Measurements from ENCODE around the gene UGT1A7.

Gene UGT1A7

GRCh38 chr2:233764761-233765160 is 83.1 kb downstream of the UGT1A7 start:
- TF ChIP-seq YY1 (IDR thresholded peaks at IDR 0.05; ENCODE audit: low read depth) (no peak), CREB1 (IDR thresholded peaks at IDR 0.05; ENCODE audit: low read depth) (no peak), NFIC (IDR thresholded peaks at IDR 0.05) (no peak), RAD21 (IDR thresholded peaks at IDR 0.05; ENCODE audit: low read depth) (no peak), TAF1 (IDR thresholded peaks at IDR 0.05; ENCODE audit: low read depth) (no peak)
- TF ChIP-seq, protein P1, sequence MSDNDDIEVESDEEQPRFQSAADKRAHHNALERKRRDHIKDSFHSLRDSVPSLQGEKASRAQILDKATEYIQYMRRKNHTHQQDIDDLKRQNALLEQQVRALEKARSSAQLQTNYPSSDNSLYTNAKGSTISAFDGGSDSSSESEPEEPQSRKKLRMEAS (IDR thresholded peaks at IDR 0.05): no peak

DNA sequence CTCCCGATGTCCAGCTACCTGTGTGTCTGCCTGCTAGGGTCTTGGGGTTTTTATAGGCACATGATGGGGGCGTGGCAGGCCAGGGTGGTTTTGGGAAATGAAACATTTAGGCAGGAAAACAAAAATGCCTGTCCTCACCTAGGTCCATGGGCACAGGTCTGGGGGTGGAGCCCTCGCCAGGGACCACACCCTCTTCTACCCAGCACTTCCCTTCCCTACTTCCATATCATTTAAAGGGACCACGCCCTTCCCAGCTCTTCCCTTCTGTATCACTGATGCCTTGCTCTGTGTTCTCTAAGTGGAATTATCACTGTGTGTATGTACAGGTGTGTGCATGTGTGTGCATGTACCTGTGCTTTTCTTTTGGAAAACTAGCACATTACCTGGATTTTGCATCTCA is 84.7 kb downstream of the UGT1A7 start:
- TF ChIP-seq CREB1 (IDR thresholded peaks at IDR 0.05; ENCODE audit: low read depth) (no peak), TCF12 (IDR thresholded peaks at IDR 0.05; ENCODE audit: low read depth) (no peak), EP300 (IDR thresholded peaks at IDR 0.05; ENCODE audit: borderline replicate concordance) (no peak), NFIC (IDR thresholded peaks at IDR 0.05) (no peak)

DNA sequence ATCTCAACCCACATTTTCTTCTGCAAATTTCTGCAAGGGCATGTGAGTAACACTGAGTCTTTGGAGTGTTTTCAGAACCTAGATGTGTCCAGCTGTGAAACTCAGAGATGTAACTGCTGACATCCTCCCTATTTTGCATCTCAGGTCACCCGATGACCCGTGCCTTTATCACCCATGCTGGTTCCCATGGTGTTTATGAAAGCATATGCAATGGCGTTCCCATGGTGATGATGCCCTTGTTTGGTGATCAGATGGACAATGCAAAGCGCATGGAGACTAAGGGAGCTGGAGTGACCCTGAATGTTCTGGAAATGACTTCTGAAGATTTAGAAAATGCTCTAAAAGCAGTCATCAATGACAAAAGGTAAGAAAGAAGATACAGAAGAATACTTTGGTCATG is 86.4 kb downstream of the UGT1A7 start:
- no peak for TF ChIP-seq TEAD4 (IDR thresholded peaks at IDR 0.05)
- TF ChIP-seq ZBTB7A (IDR thresholded peaks at IDR 0.05; ENCODE audit: low read depth): no peak
- TF ChIP-seq CREB1 (IDR thresholded peaks at IDR 0.05; ENCODE audit: low read depth): no peak
- no peak for TF ChIP-seq EGR1 (IDR thresholded peaks at IDR 0.05)
- no peak for TF ChIP-seq TAF1 (IDR thresholded peaks at IDR 0.05; ENCODE audit: low read depth)
- no peak for TF ChIP-seq YY1 (IDR thresholded peaks at IDR 0.05; ENCODE audit: low read depth)
- TF ChIP-seq RAD21 (IDR thresholded peaks at IDR 0.05; ENCODE audit: low read depth): no peak
- TF ChIP-seq, protein P2, sequence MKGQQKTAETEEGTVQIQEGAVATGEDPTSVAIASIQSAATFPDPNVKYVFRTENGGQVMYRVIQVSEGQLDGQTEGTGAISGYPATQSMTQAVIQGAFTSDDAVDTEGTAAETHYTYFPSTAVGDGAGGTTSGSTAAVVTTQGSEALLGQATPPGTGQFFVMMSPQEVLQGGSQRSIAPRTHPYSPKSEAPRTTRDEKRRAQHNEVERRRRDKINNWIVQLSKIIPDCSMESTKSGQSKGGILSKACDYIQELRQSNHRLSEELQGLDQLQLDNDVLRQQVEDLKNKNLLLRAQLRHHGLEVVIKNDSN (IDR thresholded peaks at IDR 0.05): no peak
- no peak for TF ChIP-seq TCF12 (IDR thresholded peaks at IDR 0.05; ENCODE audit: low read depth)
- no peak for TF ChIP-seq EP300 (IDR thresholded peaks at IDR 0.05; ENCODE audit: borderline replicate concordance)
- TF ChIP-seq NFIC (IDR thresholded peaks at IDR 0.05): no peak
- TF ChIP-seq CEBPB (IDR thresholded peaks at IDR 0.05): no peak
- TF ChIP-seq, protein P3, sequence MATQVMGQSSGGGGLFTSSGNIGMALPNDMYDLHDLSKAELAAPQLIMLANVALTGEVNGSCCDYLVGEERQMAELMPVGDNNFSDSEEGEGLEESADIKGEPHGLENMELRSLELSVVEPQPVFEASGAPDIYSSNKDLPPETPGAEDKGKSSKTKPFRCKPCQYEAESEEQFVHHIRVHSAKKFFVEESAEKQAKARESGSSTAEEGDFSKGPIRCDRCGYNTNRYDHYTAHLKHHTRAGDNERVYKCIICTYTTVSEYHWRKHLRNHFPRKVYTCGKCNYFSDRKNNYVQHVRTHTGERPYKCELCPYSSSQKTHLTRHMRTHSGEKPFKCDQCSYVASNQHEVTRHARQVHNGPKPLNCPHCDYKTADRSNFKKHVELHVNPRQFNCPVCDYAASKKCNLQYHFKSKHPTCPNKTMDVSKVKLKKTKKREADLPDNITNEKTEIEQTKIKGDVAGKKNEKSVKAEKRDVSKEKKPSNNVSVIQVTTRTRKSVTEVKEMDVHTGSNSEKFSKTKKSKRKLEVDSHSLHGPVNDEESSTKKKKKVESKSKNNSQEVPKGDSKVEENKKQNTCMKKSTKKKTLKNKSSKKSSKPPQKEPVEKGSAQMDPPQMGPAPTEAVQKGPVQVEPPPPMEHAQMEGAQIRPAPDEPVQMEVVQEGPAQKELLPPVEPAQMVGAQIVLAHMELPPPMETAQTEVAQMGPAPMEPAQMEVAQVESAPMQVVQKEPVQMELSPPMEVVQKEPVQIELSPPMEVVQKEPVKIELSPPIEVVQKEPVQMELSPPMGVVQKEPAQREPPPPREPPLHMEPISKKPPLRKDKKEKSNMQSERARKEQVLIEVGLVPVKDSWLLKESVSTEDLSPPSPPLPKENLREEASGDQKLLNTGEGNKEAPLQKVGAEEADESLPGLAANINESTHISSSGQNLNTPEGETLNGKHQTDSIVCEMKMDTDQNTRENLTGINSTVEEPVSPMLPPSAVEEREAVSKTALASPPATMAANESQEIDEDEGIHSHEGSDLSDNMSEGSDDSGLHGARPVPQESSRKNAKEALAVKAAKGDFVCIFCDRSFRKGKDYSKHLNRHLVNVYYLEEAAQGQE (IDR thresholded peaks at IDR 0.05; ENCODE audit: low read depth): no peak
- no peak for TF ChIP-seq FOXM1 (IDR thresholded peaks at IDR 0.05; ENCODE audit: borderline replicate concordance, low read depth)
- TF ChIP-seq, protein P1 (IDR thresholded peaks at IDR 0.05): no peak

GRCh38 chr2:233769260-233769659 is 87.6 kb downstream of the UGT1A7 start:
- TF ChIP-seq, protein P3 (IDR thresholded peaks at IDR 0.05; ENCODE audit: low read depth): no peak
- no peak for TF ChIP-seq TAF1 (IDR thresholded peaks at IDR 0.05; ENCODE audit: low read depth)
- no peak for TF ChIP-seq EGR1 (IDR thresholded peaks at IDR 0.05)
- TF ChIP-seq NFIC (IDR thresholded peaks at IDR 0.05): no peak
- no peak for TF ChIP-seq TEAD4 (IDR thresholded peaks at IDR 0.05)
- TF ChIP-seq YY1 (IDR thresholded peaks at IDR 0.05; ENCODE audit: low read depth): no peak
- TF ChIP-seq ZBTB7A (IDR thresholded peaks at IDR 0.05; ENCODE audit: low read depth): no peak
- TF ChIP-seq, protein P2 (IDR thresholded peaks at IDR 0.05): no peak
- TF ChIP-seq CREB1 (IDR thresholded peaks at IDR 0.05; ENCODE audit: low read depth): no peak
- no peak for TF ChIP-seq TCF12 (IDR thresholded peaks at IDR 0.05; ENCODE audit: low read depth)
- no peak for TF ChIP-seq RAD21 (IDR thresholded peaks at IDR 0.05; ENCODE audit: low read depth)
- no peak for TF ChIP-seq EP300 (IDR thresholded peaks at IDR 0.05; ENCODE audit: borderline replicate concordance)
- TF ChIP-seq, protein P1 (IDR thresholded peaks at IDR 0.05): no peak
- TF ChIP-seq CEBPB (IDR thresholded peaks at IDR 0.05): no peak
- no peak for TF ChIP-seq FOXM1 (IDR thresholded peaks at IDR 0.05; ENCODE audit: borderline replicate concordance, low read depth)

DNA sequence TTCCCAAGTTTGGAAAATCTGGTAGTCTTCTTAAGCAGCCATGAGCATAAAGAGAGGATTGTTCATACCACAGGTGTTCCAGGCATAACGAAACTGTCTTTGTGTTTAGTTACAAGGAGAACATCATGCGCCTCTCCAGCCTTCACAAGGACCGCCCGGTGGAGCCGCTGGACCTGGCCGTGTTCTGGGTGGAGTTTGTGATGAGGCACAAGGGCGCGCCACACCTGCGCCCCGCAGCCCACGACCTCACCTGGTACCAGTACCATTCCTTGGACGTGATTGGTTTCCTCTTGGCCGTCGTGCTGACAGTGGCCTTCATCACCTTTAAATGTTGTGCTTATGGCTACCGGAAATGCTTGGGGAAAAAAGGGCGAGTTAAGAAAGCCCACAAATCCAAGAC is 90.5 kb downstream of the UGT1A7 start:
- TF ChIP-seq CEBPB (IDR thresholded peaks at IDR 0.05) (no peak), FOXM1 (IDR thresholded peaks at IDR 0.05; ENCODE audit: borderline replicate concordance, low read depth) (no peak), TEAD4 (IDR thresholded peaks at IDR 0.05) (no peak), NFIC (IDR thresholded peaks at IDR 0.05) (no peak), CREB1 (IDR thresholded peaks at IDR 0.05; ENCODE audit: low read depth) (no peak), TAF1 (IDR thresholded peaks at IDR 0.05; ENCODE audit: low read depth) (no peak), EP300 (IDR thresholded peaks at IDR 0.05; ENCODE audit: borderline replicate concordance) (no peak), TCF12 (IDR thresholded peaks at IDR 0.05; ENCODE audit: low read depth) (no peak), RAD21 (IDR thresholded peaks at IDR 0.05; ENCODE audit: low read depth) (no peak)
- TF ChIP-seq, protein P1 (IDR thresholded peaks at IDR 0.05): no peak
- TF ChIP-seq, protein P2 (IDR thresholded peaks at IDR 0.05): no peak
